Esophagus (tissue), 2 donors: ENCODE results near the gene MT1M. TPM values are rescaled to one million over a fixed set of nuclear protein-coding genes. Genes with fewer than 3 reads are reported as not detected.
A peak's percentile ranks its signal among the peaks of the same experiment; 100 is the strongest.

Source experiments
- H3K27ac ChIP-seq, 2 donors: one replicate each; pipeline ENCODE4 v1.5.1; 2013; ENCODE audit warnings: low read depth in 2 of 2, mild to moderate bottlenecking in 2 of 2, inconsistent platforms in 1 of 2, low read length in 1 of 2, moderate library complexity in 1 of 2
- H3K27me3 ChIP-seq, 2 donors: one replicate each; pipeline ENCODE4 v1.6.1; 2013; ENCODE audit warnings: low read length in 2 of 2, control low read depth in 1 of 2, mild to moderate bottlenecking in 1 of 2; ENCODE audit not compliant: insufficient read depth in 2 of 2, control insufficient read depth in 1 of 2
- H3K36me3 ChIP-seq, 2 donors: one replicate each; pipeline ENCODE4 v1.6.1; 2013; ENCODE audit warnings: low read length in 1 of 2; ENCODE audit not compliant: control insufficient read depth in 2 of 2, insufficient read depth in 2 of 2
- H3K4me1 ChIP-seq, 2 donors: one replicate each; pipeline ENCODE4 v1.6.1; 2013; ENCODE audit warnings: low read length in 1 of 2; ENCODE audit not compliant: control insufficient read depth in 2 of 2, insufficient read depth in 2 of 2
- H3K4me3 ChIP-seq, 2 donors: one replicate each; pipeline ENCODE4 v1.5.1; 2013; ENCODE audit warnings: low read length in 2 of 2, mild to moderate bottlenecking in 2 of 2, low read depth in 1 of 2, moderate library complexity in 1 of 2
- H3K9me3 ChIP-seq, 2 donors: one replicate each; pipeline ENCODE4 v1.6.1; 2013; ENCODE audit warnings: mild to moderate bottlenecking in 2 of 2, low read depth in 1 of 2, low read length in 1 of 2, moderate library complexity in 1 of 2; ENCODE audit not compliant: control insufficient read depth in 2 of 2, insufficient read depth in 1 of 2
- WGBS, 2 donors: extraction: QIAGEN DNeasy Blood & Tissue Kit; methylation state at CpG; one replicate each; pipeline ENCODE4 v1.1.7; 2013; 5-methylcytosine and 5-hydroxymethylcytosine counted together
- polyA plus RNA-seq, 2 donors: library from polyadenylated mRNA; stranded (reverse); fragments of 200-250 nt; gene quantifications; one replicate each; pipeline ENCODE4 v1.2.3, GENCODE V29; 2013
- donor health status: healthy with polysubstance abuse.
- donor health status: Bipolar disorder and iron deficiency.

Gene MT1M
- polyA plus RNA-seq, 2 donors: 4.0 to 9.1 TPM

DNA sequence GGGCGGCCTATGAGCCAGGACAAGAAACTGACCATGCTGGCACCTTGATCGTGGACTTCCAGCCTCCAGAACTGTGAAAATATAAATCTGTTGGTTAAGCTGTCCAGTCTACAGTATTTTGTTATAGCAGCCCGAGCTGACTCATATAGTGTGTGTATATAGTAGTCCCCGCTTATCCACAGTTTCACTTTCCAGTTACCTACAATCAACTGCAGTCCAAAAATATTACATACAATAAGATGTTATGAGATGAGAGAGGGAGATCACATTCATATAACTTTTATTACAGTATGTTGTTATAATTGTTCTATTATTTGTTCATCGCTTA, 38.2 kb upstream of the MT1M start:
- 90 to 91% methylated on average over 5 of the region's 5 CpGs for WGBS, 2 donors
- Histone ChIP-seq H3K36me3 (no peaks in the 10 kb centered on the region), H3K27ac (no peak overlapping the region), H3K27me3 (peaks cover 0 to 5% of the 10 kb centered on the region in 2 donors), H3K4me1 (peaks cover 3 to 5% of the 10 kb centered on the region in 2 donors), H3K4me3 (no peak overlapping the region), H3K9me3 (peaks cover 0 to 2% of the 10 kb centered on the region in 2 donors)

DNA sequence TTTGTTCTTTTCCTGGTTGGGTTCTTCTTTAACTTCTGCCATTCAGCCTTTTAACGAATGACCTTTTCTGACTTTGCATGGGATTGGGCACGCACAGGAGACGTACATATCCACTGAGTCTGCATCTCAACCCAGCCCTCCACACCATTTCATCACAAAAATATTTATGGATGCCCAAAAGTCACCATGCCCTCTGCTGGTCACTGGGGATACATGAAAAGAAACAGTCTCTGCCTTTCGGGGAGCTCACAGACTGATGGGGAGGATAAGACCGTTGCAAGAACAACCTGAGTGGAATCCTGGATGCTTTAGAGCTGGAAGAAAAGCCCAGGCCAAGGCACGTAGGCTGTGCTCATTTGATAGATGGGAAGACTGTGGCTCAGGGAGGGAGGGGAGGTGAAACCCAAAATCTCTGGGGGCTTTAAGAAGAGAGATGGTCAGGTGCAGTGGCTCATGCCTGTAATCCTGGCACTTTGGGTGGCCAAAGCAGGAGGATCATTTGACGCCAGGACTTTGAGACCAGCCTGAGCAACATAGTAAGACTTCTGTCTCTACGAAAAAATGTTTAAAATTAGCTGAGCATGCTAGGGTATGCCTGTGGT, 32.0 kb upstream of the MT1M start:
- Histone ChIP-seq H3K4me3 (no peak overlapping the region), H3K36me3 (no peaks in the 10 kb centered on the region), H3K9me3 (no peaks in the 10 kb centered on the region), H3K27me3 (no peaks in the 10 kb centered on the region), H3K27ac (no peak overlapping the region), H3K4me1 (no peaks in the 10 kb centered on the region)
- 26 to 34% methylated on average over 8 of the region's 8 CpGs for WGBS, 2 donors

DNA sequence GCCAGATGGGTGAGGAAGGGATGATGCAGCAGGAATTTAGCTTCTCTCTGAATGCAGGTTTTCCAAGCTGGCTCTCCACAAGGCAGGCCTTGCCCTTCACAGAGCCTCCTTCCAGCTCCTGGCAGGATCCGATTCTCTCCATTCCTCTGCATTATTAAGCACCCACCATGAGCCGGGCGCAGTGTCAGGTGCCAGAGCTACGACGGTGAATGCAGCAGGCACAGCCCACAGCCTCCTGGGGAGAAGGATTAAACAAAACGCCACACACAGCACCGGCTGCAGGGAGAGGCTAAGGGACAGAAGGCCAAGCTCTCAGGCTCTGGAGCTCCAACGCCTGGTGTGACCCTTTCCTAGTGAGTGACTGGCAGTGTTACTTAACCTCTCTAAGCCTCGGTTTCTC, 31.1 kb upstream of the MT1M start:
- Histone ChIP-seq H3K36me3 (no peaks in the 10 kb centered on the region), H3K4me3 (no peak overlapping the region), H3K9me3 (no peaks in the 10 kb centered on the region), H3K4me1 (peaks cover 0 to 2% of the 10 kb centered on the region in 2 donors), H3K27me3 (no peaks in the 10 kb centered on the region), H3K27ac (no peak overlapping the region)
- WGBS, 2 donors: 76% methylated on average over 9 of the region's 9 CpGs

DNA sequence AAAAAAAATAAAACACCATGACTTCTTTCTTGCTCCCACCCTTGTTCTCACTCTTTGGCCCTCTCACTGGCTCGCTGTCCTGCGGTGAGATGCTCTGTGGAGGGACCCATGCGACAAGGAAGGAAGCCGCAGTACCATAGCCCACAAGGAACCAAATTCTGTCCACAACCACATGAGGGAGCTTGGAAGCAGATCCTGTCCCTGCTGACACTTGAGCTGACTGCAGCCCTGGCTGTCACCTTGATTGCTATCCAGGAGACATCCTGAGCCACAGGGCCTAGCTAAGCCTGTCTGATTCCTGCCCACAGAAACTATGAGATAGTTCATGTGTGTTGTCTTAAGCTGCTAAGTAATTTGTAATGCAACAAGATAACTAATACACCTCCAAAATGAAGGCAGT, 28.9 kb upstream of the MT1M start:
- no peak overlapping the region for H3K27ac ChIP-seq
- peaks cover 0 to 15% of the 10 kb centered on the region in 2 donors for H3K4me1 ChIP-seq
- H3K36me3 ChIP-seq: no peaks in the 10 kb centered on the region
- H3K27me3 ChIP-seq: no peaks in the 10 kb centered on the region
- no peaks in the 10 kb centered on the region for H3K9me3 ChIP-seq
- no peak overlapping the region for H3K4me3 ChIP-seq
- WGBS, 2 donors: 38 to 68% methylated on average over 4 of the region's 4 CpGs

DNA sequence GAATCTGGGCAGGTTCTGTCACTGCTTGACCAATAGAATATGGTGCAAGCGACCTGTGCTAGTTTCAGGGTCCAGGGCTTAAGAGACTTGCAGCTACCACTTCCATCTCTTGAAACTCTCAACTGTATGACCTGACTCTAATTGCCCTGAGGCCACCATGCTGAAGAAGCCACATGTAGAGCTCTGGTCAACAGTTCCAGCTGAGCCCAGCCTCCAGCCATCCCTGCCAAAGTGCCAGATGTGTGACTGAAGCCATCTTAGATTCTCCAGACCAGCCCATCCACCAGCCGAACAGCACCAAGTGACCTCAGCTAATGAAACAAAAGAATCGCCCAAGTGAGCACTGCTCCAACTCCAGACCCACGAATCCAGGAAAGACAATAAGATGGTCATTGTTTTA, 27.5 kb upstream of the MT1M start:
- Histone ChIP-seq H3K4me3 (no peak overlapping the region), H3K4me1 (peaks cover 0 to 16% of the 10 kb centered on the region in 2 donors), H3K9me3 (no peaks in the 10 kb centered on the region), H3K27me3 (no peaks in the 10 kb centered on the region), H3K36me3 (no peaks in the 10 kb centered on the region), H3K27ac (no peak overlapping the region)
- WGBS, 2 donors: 91 to 93% methylated on average over 4 of the region's 4 CpGs

DNA sequence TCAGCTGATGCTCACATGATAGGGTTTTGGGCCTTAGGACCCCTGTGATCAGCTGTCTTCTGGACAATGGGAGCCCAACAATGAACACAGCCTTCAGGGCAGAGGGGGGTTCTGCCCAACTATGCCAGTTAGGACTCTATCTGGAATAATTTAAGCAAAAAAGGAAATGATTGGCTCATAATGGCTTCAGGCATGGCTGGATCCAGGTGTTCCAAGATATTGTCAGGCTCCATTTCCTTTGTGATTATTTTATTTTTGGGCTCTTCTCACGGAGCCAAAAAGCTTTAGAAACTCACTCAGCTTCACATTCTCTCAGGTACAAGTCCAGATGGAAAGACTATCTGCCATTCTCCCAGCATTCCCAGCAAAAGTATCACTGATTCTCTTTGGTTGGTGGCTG, 27.0 kb upstream of the MT1M start:
- Histone ChIP-seq H3K27ac (peak overlapping the region; percentile 93 to 97), H3K27me3 (no peaks in the 10 kb centered on the region), H3K4me1 (peaks cover 0 to 20% of the 10 kb centered on the region in 2 donors), H3K9me3 (no peaks in the 10 kb centered on the region), H3K36me3 (no peaks in the 10 kb centered on the region), H3K4me3 (no peak overlapping the region)
- 50 to 71% methylated on average over 1 of the region's 1 CpG for WGBS, 2 donors

DNA sequence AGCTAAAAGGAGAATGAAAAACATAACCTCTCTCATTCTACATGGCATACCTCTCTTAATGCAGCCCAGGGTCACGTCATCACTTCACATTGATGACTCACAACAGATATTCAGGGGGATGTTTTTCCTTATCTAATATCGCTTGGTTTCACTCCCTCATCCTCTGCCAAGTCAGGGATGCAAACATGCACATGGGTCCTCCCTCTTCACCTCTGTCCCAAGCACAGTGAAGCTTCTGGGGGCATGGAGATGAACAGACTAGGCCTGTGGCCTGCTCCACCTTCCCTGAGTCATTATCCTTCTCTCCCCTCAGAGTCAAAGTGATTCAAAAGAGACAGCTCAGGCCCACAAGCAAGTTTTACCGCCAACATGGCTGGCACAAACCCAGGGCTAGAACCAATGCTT, 26.4 kb upstream of the MT1M start:
- no peaks in the 10 kb centered on the region for H3K27me3 ChIP-seq
- no peaks in the 10 kb centered on the region for H3K36me3 ChIP-seq
- no peak overlapping the region for H3K4me3 ChIP-seq
- no peaks in the 10 kb centered on the region for H3K9me3 ChIP-seq
- WGBS, 2 donors: 31 to 42% methylated on average over 3 of the region's 3 CpGs
- peaks cover 0 to 22% of the 10 kb centered on the region in 2 donors for H3K4me1 ChIP-seq
- peak overlapping the region; percentile 93 to 97 for H3K27ac ChIP-seq

DNA sequence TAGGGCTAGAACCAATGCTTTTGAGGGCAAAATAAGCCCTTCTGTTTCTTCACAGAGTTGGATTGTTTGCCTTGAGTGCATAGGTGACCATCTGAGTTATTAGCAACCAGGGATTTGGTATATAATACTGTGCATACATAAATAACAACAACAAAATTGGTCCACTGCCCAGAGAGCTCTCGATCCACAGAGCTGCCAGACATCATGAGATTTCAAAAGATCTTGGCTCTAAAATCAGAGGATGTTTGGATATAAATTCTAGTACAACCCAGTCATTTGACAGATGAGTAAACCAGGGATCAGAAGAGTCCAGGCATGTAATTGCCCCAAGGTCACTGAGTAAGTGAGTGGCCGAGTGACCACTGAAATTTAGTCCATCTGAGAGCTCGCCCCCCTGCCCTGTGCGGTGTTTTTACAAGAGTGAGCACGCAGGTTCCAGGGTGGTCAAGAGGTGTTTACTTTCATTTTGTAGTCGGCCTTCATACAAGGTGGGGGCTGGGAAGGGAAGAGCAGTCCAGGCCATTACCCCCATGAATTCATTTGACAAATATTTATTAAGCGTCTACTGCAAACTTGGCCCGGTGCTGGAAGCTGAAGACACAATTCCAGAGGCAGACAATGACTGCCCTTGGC, 25.9 kb upstream of the MT1M start:
- Histone ChIP-seq H3K4me3 (no peak overlapping the region), H3K36me3 (no peaks in the 10 kb centered on the region), H3K27ac (peak overlapping the region; percentile 93 to 97), H3K4me1 (peaks cover 0 to 27% of the 10 kb centered on the region in 2 donors), H3K9me3 (no peaks in the 10 kb centered on the region), H3K27me3 (no peaks in the 10 kb centered on the region)
- 27 to 32% methylated on average over 8 of the region's 8 CpGs for WGBS, 2 donors

DNA sequence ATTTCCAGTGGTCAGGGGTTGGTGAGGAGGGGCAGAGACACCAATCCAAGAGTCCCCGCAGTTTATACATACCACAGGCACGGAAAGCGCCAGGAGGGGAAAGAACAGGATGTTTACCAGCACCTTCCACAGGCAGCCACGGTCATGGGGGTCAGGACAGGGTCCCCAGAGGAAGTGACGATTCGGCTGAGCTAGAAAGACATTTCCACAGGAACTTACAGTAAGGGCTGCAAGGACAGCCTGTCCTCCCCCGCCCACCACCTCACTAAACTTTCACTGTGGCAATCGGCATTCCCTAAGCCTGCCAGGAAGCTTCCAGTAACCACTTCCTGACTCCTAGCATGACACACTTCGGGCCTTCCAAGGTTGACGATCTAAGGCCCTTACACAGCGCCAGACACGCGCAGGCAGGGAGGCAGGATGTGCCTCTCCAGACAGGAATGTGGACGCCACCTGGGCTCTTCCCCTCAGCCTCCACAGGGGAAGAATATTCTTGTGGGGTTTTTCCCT, 25.3 kb upstream of the MT1M start:
- H3K4me3 ChIP-seq: no peak overlapping the region
- H3K27ac ChIP-seq: peak overlapping the region; percentile 93 to 97
- no peaks in the 10 kb centered on the region for H3K9me3 ChIP-seq
- H3K36me3 ChIP-seq: no peaks in the 10 kb centered on the region
- 22 to 47% methylated on average over 14 of the region's 14 CpGs for WGBS, 2 donors
- H3K27me3 ChIP-seq: no peaks in the 10 kb centered on the region
- peaks cover 0 to 28% of the 10 kb centered on the region in 2 donors for H3K4me1 ChIP-seq

DNA sequence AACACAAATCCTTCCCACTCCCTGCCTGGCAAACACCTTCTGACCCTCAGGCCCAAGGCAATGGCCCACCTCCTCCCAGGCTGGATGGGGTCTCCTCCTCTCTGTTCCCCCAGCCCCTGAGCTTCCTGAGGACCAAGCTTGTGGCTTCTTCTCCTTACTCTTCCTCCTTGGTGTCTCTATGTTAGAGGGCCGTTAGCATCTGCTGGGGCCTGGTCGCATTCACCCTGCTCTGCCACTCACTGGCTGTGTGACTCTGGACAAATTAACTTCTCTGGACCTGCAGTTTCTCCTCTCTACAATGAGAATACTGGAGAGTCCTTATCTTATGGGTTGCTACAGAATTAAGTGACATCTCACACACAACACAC, 24.8 kb upstream of the MT1M start:
- Histone ChIP-seq H3K9me3 (no peaks in the 10 kb centered on the region), H3K4me1 (peaks cover 0 to 28% of the 10 kb centered on the region in 2 donors), H3K36me3 (no peaks in the 10 kb centered on the region), H3K27me3 (no peaks in the 10 kb centered on the region), H3K27ac (peak overlapping the region; percentile 93 to 97), H3K4me3 (peak overlapping the region in 1 of 2 donors; percentile 26)
- 40 to 64% methylated on average over 2 of the region's 2 CpGs for WGBS, 2 donors
